WTC11 (cell line): ENCODE measurements around the gene GALNT18. TPM values are rescaled to one million over a fixed set of nuclear protein-coding genes. Genes with fewer than 3 reads are reported as not detected.
"Not testable (repeated sequence)": the region's sequence is repeated elsewhere in the genome, so short reads cannot be mapped to it uniquely, and the experiment has no call there.

Experiments
- ATAC-seq: fragments of 200-7000 bp; cut with Tn5 transposase; 2 replicates; pipeline ENCODE4 v1.10.0; 2021; ENCODE audit warnings: mild to moderate bottlenecking, moderate library complexity
- CTCF ChIA-PET: fragments of 300-600 bp; sonication (Branson Sonifier 250); formaldehyde crosslinking; loops from one replicate; lab custom pipeline; 2021; ENCODE audit warnings: antibody characterized with exemption; lab: Charles Lee
- POLR2A ChIA-PET: fragments of 350-600 bp; sonication (Branson Sonifier 250); formaldehyde crosslinking; loops from one replicate; lab custom pipeline; 2021; ENCODE audit warnings: antibody characterized with exemption; lab: Charles Lee
- DNase-seq: peaks from one replicate; pipeline ENCODE4 v3.0.0; 2021; ENCODE audit warnings: low spot score
- H3K27ac Mint-ChIP-seq: 2 replicates; pipeline ENCODE4 v1.8.0; 2021; ENCODE audit warnings: mixed read lengths
- H3K27me3 Mint-ChIP-seq: 2 replicates; pipeline ENCODE4 v1.8.0; 2021; ENCODE audit warnings: low read depth, mild to moderate bottlenecking, moderate library complexity, mixed read lengths
- H3K36me3 Mint-ChIP-seq: 2 replicates; pipeline ENCODE4 v1.8.0; 2021; ENCODE audit warnings: mixed read lengths
- H3K4me1 Mint-ChIP-seq: 2 replicates; pipeline ENCODE4 v1.8.0; 2022; ENCODE audit warnings: mixed read lengths
- H3K4me3 Mint-ChIP-seq: 2 replicates; pipeline ENCODE4 v1.8.0; 2021; ENCODE audit warnings: mild to moderate bottlenecking, moderate library complexity, mixed read lengths
- H3K9me3 Mint-ChIP-seq: 2 replicates; pipeline ENCODE4 v1.8.0; 2021; ENCODE audit warnings: mixed read lengths
- CDX4 ChIP-seq: fragments of 250-450 bp; sonication (Bioruptor Pico); IDR thresholded peaks from 2 replicates; pipeline ENCODE4 v1.9.0; 2021; ENCODE audit warnings: moderate library complexity, mild to moderate bottlenecking, inconsistent platforms, borderline replicate concordance
- CREM ChIP-seq: sonication (generic); formaldehyde crosslinking; IDR thresholded peaks from 2 replicates; pipeline ENCODE4 v1.8.1; 2022; ENCODE audit warnings: mild to moderate bottlenecking, missing genetic modification reagents, moderate library complexity
- GABPB1 ChIP-seq: sonication (generic); formaldehyde crosslinking; IDR thresholded peaks from 2 replicates; pipeline ENCODE4 v1.8.1; 2023; ENCODE audit warnings: mild to moderate bottlenecking, missing genetic modification reagents
- HMGA2 ChIP-seq: fragments of 250-450 bp; sonication (Bioruptor Pico); IDR thresholded peaks from 2 replicates; pipeline ENCODE4 v1.4.0; 2021; ENCODE audit warnings: mild to moderate bottlenecking, moderate library complexity
- IRF1 ChIP-seq: sonication (generic); formaldehyde crosslinking; IDR thresholded peaks from 2 replicates; pipeline ENCODE4 v1.8.0; 2023; ENCODE audit warnings: missing genetic modification reagents
- IRF2 ChIP-seq: sonication (generic); formaldehyde crosslinking; IDR thresholded peaks from 2 replicates; pipeline ENCODE4 v1.8.0; 2022; ENCODE audit warnings: low read depth, missing genetic modification reagents, borderline replicate concordance
- MLX ChIP-seq: sonication (generic); formaldehyde crosslinking; IDR thresholded peaks from 2 replicates; pipeline ENCODE4 v1.8.1; 2023; ENCODE audit warnings: mild to moderate bottlenecking, missing genetic modification reagents, moderate library complexity
- MXD4 ChIP-seq: fragments of 250-450 bp; sonication (Bioruptor Pico); IDR thresholded peaks from 2 replicates; pipeline ENCODE4 v1.8.0; 2021; ENCODE audit warnings: mild to moderate bottlenecking, moderate library complexity, borderline replicate concordance
- NR2C2 ChIP-seq: sonication (generic); formaldehyde crosslinking; IDR thresholded peaks from 2 replicates; pipeline ENCODE4 v1.8.0; 2022; ENCODE audit warnings: mild to moderate bottlenecking, missing genetic modification reagents
- SMAD3 ChIP-seq: sonication (generic); formaldehyde crosslinking; IDR thresholded peaks from 2 replicates; pipeline ENCODE4 v1.8.0; 2022; ENCODE audit warnings: missing genetic modification reagents, mild to moderate bottlenecking, borderline replicate concordance
- SMAD4 ChIP-seq: sonication (generic); formaldehyde crosslinking; IDR thresholded peaks from 2 replicates; pipeline ENCODE4 v1.8.0; 2022; ENCODE audit warnings: mild to moderate bottlenecking, missing genetic modification reagents
- TP53 ChIP-seq: sonication (generic); formaldehyde crosslinking; IDR thresholded peaks from 2 replicates; pipeline ENCODE4 v1.8.1; 2023; ENCODE audit warnings: mild to moderate bottlenecking, missing genetic modification reagents
- ZNF121 ChIP-seq: sonication (generic); formaldehyde crosslinking; IDR thresholded peaks from 2 replicates; pipeline ENCODE4 v1.8.0; 2023; ENCODE audit warnings: missing genetic modification reagents
- ZNF232 ChIP-seq: sonication (generic); formaldehyde crosslinking; IDR thresholded peaks from 2 replicates; pipeline ENCODE4 v1.8.0; 2022; ENCODE audit warnings: mild to moderate bottlenecking, missing genetic modification reagents
- ZNF317 ChIP-seq: sonication (generic); formaldehyde crosslinking; IDR thresholded peaks from 2 replicates; pipeline ENCODE4 v1.8.1; 2023; ENCODE audit warnings: low read depth, mild to moderate bottlenecking, moderate library complexity, missing genetic modification reagents, borderline replicate concordance
- total RNA-seq: library from RNA; stranded (reverse); gene quantifications from 3 replicates; pipeline ENCODE4 v1.2.3, GENCODE V29; 2021
- TF ChIP-seq, protein P1 (sequence below): fragments of 250-450 bp; sonication (Bioruptor Pico); IDR thresholded peaks from 2 replicates; pipeline ENCODE4 v2.1.2; 2022; ENCODE audit warnings: mild to moderate bottlenecking, moderate library complexity
- TF ChIP-seq, protein P2 (sequence below): sonication (generic); formaldehyde crosslinking; IDR thresholded peaks from 2 replicates; pipeline ENCODE4 v1.8.1; 2023; ENCODE audit warnings: mild to moderate bottlenecking, missing genetic modification reagents, moderate library complexity
- TF ChIP-seq, protein P3 (sequence below): fragments of 200-600 bp; IDR thresholded peaks from 2 replicates; pipeline ENCODE4 v1.8.0; 2022; ENCODE audit warnings: antibody characterized with exemption

The GALNT18 gene
- total RNA-seq, 1 experiment from 2014 or later: 5.0 TPM

DNA sequence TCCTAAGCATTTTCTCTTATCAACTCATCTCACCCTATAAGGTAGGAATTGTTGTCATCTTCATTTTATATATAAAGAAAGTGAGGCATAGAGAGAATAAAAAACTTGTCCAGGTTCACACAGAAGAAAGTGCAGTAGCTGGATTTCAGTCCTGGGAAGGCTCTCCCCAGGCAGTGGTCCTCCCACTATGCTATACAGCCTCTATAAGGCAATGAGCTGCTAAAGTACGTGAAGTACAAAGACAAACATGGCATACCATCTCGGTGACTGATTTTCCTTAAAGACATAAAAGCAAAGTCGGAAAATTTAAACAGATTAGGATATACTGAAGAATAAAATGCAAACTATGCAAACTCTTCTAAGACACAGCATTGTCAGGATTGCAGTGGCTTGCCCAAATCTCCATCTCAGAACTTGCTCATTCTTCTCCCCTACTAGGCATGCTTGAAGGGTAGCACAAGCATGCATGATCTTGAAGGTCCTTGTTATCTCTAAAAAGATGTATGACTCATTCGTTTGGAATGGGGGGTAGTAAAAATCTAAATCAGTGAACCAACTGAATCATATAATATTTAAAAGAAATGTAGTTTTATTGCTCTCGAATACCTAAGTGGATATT, 171.0 kb downstream of the GALNT18 start (continued):
- TF ChIP-seq ZNF121 (CRISPR knock-in tag): no peak

DNA sequence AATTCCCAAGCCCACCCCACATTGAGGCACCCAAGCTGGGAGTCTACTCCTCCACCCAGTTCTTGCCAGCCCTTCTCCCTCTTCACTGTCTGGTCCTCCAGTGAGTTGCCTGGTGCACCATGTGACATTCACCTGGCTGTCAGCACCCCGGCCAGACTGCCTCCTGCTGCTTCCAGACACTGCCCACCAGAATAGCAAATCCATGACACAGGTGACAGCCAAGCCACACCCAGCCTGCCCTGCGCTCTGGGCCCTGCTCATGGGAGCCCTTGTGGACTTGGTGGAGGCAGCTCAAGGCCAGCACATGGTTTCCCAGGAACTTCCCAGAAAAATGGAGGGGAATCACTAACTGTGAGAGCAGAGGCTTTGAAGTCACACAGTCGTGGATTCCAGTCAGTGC, 172.5 kb downstream of the GALNT18 start:
- ATAC-seq: no peak
- H3K9me3 Mint-ChIP-seq: 0 out of 2 replicates have a peak, but pooled peaks cover 4% of the 10 kb centered on the region
- H3K4me1 Mint-ChIP-seq: peaks cover 7% of the 10 kb centered on the region
- H3K27me3 Mint-ChIP-seq: no peaks in the 10 kb centered on the region
- POLR2A ChIA-PET: no interaction called here
- CTCF ChIA-PET: no interaction called here
- no peak for TF ChIP-seq CDX4
- TF ChIP-seq, all 79 proteins: peak for 0
- no peak for DNase-seq
- no peak overlapping the region for H3K4me3 Mint-ChIP-seq
- H3K27ac Mint-ChIP-seq: no peak overlapping the region
- H3K36me3 Mint-ChIP-seq: no peaks in the 10 kb centered on the region

DNA sequence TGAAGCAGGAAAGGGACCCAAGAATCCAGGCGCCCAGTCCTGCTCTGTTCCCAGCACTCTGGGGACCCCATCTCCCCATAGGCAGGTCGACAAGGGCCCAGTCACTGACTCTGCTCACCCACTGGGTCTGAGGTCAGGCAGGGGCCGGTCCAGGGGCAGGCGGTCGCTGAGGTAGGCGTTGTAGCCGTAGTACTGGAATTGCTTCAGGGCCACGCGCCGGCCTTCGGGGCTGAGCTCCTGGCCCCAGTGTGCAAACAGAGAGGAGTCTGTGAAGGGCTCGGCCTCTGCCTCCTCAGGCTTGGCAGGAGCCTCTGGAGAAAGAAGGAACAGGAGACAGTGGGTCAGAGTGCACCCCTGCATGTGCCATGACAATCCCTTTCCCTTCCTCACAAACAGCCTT, 173.2 kb downstream of the GALNT18 start:
- CTCF ChIA-PET: no interaction called here
- Mint-ChIP-seq H3K27me3 (no peaks in the 10 kb centered on the region), H3K4me1 (peaks cover 8% of the 10 kb centered on the region), H3K27ac (no peak overlapping the region), H3K4me3 (no peak overlapping the region), H3K9me3 (0 out of 2 replicates have a peak, but pooled peaks cover 4% of the 10 kb centered on the region), H3K36me3 (no peaks in the 10 kb centered on the region)
- no peak for ATAC-seq
- no peak for TF ChIP-seq ZNF317 (CRISPR knock-in tag)
- no peak for TF ChIP-seq MXD4
- TF ChIP-seq MLX (CRISPR knock-in tag): no peak
- no peak for TF ChIP-seq CREM (CRISPR knock-in tag)
- TF ChIP-seq SMAD3 (CRISPR knock-in tag): no peak
- no peak for TF ChIP-seq NR2C2 (CRISPR knock-in tag)
- DNase-seq: no peak
- POLR2A ChIA-PET: no interaction called here

GRCh38 chr11:11447601-11448000, 174.2 kb downstream of the GALNT18 start:
- CTCF ChIA-PET: interaction anchor here (0.6 kb wide), 1 partner anchor 427 kb away, joined by 5 read pairs; no protein-coding TSS in a partner anchor
- not testable (repeated sequence) for H3K36me3 Mint-ChIP-seq, H3K9me3 Mint-ChIP-seq, ATAC-seq, H3K27me3 Mint-ChIP-seq, H3K27ac Mint-ChIP-seq, DNase-seq, H3K4me3 Mint-ChIP-seq, H3K4me1 Mint-ChIP-seq
- POLR2A ChIA-PET: interaction anchor here (0.6 kb wide), 1 partner anchor 448 kb away, joined by 4 read pairs; no protein-coding TSS in a partner anchor

- Mint-ChIP-seq H3K4me3 (no peak overlapping the region), H3K4me1 (peaks cover 8% of the 10 kb centered on the region), H3K27me3 (no peaks in the 10 kb centered on the region; the same call in 1 of the 2 replicates), H3K36me3 (no peaks in the 10 kb centered on the region), H3K9me3 (0 out of 2 replicates have a peak, but pooled peaks cover 4% of the 10 kb centered on the region), H3K27ac (no peak overlapping the region)
- POLR2A ChIA-PET: no interaction called here
- ATAC-seq (no peak), DNase-seq (no peak)
- CTCF ChIA-PET: no interaction called here
- TF ChIP-seq, protein P1, sequence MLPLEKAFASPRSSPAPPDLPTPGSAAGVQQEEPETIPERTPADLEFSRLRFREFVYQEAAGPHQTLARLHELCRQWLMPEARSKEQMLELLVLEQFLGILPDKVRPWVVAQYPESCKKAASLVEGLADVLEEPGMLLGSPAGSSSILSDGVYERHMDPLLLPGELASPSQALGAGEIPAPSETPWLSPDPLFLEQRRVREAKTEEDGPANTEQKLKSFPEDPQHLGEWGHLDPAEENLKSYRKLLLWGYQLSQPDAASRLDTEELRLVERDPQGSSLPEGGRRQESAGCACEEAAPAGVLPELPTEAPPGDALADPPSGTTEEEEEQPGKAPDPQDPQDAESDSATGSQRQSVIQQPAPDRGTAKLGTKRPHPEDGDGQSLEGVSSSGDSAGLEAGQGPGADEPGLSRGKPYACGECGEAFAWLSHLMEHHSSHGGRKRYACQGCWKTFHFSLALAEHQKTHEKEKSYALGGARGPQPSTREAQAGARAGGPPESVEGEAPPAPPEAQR (CRISPR knock-in tag): no peak
- no peak for TF ChIP-seq CREM (CRISPR knock-in tag)
- TF ChIP-seq SMAD4 (CRISPR knock-in tag): no peak
- TF ChIP-seq, protein P2, sequence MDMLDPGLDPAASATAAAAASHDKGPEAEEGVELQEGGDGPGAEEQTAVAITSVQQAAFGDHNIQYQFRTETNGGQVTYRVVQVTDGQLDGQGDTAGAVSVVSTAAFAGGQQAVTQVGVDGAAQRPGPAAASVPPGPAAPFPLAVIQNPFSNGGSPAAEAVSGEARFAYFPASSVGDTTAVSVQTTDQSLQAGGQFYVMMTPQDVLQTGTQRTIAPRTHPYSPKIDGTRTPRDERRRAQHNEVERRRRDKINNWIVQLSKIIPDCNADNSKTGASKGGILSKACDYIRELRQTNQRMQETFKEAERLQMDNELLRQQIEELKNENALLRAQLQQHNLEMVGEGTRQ: no peak
- no peak for TF ChIP-seq GABPB1
- no peak for TF ChIP-seq NR2C2 (CRISPR knock-in tag)
- TF ChIP-seq IRF1: no peak
- TF ChIP-seq MXD4: no peak
- TF ChIP-seq MLX (CRISPR knock-in tag): no peak
- TF ChIP-seq, protein P3, sequence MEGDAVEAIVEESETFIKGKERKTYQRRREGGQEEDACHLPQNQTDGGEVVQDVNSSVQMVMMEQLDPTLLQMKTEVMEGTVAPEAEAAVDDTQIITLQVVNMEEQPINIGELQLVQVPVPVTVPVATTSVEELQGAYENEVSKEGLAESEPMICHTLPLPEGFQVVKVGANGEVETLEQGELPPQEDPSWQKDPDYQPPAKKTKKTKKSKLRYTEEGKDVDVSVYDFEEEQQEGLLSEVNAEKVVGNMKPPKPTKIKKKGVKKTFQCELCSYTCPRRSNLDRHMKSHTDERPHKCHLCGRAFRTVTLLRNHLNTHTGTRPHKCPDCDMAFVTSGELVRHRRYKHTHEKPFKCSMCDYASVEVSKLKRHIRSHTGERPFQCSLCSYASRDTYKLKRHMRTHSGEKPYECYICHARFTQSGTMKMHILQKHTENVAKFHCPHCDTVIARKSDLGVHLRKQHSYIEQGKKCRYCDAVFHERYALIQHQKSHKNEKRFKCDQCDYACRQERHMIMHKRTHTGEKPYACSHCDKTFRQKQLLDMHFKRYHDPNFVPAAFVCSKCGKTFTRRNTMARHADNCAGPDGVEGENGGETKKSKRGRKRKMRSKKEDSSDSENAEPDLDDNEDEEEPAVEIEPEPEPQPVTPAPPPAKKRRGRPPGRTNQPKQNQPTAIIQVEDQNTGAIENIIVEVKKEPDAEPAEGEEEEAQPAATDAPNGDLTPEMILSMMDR: no peak
- TF ChIP-seq TP53 (CRISPR knock-in tag): no peak
- no peak for TF ChIP-seq HMGA2 (CRISPR knock-in tag)
- TF ChIP-seq ZNF232 (CRISPR knock-in tag): no peak
- TF ChIP-seq IRF2: no peak
These were observed 174.8 kb downstream of the GALNT18 start for GRCh38 chr11:11446967-11447366.
